ENCODE data around the gene DCDC2C.

GRCh38 chr2:3681625-3682024, 21.8 kb upstream of the DCDC2C start:
- TF ChIP-seq CTCF (IDR thresholded peaks at IDR 0.05): no peak
- no peak for TF ChIP-seq POLR2A (IDR thresholded peaks at IDR 0.05)
- no peak for TF ChIP-seq POLR2AphosphoS5 (IDR thresholded peaks at IDR 0.05)
